COLO668 (cell line): Measurements from ENCODE around the gene POP4.

Source experiments
- DNase-seq: peaks from one replicate; lab custom pipeline; 2025; ENCODE audit not compliant: unreplicated experiment; lab: John Stamatoyannopoulos, UW

POP4 gene

DNA sequence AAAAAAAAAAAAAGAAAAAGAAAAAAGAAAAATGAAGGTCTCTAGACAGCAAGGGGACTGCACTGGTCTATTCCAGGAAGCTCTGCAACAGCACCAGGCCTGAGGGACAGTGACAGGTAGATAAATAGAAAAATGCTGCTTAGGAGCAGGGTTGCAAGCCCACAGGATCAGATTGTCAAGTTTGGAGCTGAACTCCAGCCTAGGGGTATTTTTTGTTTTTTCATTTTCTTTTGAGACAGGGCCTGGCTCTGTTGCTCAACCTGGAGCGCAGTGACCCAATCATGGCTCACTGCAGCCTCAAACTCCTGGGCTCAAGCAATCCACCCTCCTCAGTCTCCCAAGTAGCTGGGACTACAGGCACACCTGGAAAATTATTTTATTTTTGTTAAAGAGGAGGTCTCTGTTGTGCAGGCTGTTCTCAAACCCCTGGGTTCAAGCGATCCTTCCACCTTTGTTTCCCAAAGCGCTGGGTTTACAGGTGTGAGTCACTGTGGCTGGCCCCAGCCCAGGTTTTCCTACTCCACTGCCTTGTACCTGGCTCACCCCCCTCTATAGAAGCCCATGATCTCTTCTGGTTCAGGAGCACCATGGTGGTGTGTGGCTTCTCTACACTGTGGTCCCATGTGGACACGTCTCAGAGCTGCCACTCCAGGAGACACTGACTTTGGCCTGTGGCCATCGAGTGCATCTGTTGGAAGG is 23.9 kb downstream of the POP4 start:
- no peak for DNase-seq

- no peak for DNase-seq
These were observed 24.6 kb downstream of the POP4 start for GRCh38 chr19:29630655-29631054.

GRCh38 chr19:29631450-29631849 is 25.4 kb downstream of the POP4 start:
- no peak for DNase-seq

DNA sequence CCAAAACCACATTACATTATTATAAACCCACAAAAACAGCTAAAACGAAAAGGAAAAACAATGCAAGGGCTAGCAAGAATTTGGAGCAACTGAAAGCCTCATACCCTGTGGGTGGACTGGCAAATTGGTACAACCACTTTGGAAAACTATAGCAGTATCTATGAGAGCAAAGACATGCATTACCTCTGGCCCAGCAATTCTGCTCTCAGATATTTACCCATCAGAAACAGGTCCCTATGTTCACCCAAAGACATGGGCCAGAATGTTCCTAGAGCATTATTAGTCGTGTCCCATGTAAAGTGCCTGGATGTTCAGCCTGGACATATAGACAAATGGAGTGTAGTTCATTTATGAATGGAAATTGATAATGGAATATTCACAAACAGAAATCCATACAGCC is 27.9 kb downstream of the POP4 start:
- DNase-seq, result no peak

DNA sequence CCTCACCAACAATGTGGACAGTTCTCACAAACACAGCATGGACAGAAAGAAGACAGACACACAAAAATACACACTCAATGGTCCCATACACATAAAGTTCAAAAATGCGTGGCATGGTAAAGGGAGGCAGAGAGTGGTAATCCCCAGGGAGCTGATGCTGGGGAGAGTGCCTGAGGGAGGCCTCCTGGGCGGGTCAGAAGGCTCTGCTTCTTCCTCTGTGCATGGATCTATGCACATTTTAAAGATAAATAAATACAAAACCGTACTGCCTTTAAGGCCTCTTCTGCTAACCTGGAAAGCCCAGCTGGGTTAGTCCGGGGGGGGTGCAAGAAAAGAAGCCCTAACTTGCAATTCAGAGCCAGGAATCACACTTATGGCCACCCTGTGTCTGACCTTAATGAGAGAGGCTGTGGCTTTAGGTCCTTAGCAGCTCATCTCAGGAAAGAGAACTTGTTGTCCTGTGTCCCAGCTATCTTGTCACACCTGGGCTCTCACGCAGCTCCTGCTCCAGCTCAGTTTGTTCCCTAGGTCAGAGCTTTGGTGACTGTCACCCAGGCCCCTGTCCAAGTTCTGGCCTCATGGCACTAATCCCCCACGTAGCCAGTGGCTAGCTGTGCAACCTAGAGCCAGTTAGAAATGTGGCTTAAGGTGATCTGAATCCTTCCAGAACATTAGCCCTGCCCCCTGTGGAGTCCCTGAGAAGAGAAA is 28.5 kb downstream of the POP4 start:
- DNase-seq, result no peak

- no peak for DNase-seq
These were observed 29.9 kb downstream of the POP4 start for GRCh38 chr19:29635963-29636362.

DNA sequence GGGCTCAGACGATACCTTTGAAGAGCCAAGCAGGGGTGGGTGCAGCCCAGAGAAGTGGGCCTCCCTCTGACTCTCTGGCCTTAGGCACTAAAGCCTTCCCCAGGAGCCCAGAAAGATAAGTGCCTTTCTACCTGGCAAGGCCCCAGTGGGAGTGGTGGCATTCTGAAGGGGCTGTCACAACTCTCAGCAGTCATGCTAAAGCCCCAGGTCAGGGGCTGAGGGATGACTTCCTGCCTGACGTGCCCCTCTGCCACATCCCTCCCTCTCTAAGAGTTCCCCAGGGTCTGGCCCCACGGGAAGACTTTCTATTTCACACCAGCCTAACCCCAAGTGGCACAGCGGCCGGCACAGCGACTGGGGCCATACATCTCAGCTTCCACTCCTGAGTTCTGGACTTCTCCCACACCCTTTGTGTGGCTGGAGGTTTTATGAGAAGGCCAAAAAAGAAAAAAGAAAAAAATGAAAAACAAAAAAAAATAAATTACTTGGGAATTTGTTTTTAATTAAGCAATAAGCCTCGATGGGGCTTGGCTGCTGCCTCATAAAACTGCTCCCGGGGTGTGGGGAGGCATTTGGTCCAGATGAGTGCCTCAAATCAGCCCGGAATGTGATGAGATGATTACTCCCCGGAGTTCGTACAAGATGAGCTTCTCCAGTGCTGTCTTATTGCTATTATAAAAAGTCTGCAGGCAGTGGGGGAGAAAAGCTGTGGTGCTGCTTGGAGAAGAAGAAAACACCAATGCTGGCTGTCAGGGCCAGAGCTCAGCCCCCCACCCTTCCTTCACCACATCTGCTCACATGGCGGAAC is 30.7 kb downstream of the POP4 start:
- no peak for DNase-seq

DNA sequence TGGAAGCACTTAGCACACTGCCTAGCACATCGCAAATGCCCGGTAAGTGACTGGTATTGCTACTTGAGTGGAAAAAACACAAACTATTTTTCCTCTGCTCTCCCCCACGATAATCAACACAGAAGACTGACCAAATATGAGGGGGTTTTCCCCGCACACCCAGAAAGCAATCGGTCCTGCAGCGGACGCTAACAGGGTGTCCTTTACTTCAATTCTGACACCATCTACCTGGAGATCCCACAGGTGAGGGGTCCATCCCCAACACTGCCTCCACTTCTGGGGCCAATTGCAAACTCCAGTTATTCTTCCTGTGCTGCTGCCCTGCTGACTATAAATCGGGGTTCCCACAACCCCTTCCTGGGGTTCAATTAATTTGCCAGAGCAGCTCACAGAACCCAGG is 33.0 kb downstream of the POP4 start:
- no peak for DNase-seq

DNA sequence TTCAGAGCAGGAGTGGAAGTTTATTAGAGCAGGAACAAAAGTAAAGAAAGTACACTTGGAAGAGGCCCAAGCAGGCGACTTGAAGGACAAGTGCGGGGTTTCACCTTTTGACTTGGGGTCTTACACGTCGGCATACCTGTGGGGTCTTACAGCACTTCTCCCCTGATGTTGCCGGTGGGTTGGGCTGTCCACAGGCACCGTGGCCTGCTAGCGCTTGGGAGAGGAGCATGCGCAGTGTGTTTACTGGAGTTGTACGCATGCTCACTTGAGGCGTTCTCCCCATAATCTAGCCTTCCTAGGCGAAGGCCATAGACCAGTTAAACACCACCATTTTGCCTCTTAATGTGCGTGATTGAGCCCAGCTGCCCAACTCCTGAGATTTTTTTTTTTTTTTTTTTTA is 34.1 kb downstream of the POP4 start:
- DNase-seq, result no peak

DNA sequence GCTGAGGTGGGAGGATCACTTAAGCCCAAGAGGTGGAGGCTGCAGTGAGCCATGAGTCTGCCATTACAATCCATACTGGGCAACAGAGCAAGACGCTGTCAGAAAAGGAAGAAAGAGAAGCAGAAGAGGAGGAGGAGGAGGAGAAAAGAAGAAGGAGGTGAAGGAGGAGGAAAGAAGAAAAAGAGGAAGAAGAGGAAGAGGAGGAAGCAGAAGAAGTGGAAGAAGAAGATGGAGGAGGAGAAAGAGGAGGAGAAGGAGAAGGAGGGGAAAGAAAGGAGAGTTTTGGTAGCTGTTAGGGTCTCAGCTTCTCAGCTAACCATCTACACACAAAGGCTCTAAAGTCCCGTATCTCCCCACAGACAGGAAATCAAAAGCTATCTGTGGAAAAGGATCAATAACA is 35.5 kb downstream of the POP4 start:
- no peak for DNase-seq

DNA sequence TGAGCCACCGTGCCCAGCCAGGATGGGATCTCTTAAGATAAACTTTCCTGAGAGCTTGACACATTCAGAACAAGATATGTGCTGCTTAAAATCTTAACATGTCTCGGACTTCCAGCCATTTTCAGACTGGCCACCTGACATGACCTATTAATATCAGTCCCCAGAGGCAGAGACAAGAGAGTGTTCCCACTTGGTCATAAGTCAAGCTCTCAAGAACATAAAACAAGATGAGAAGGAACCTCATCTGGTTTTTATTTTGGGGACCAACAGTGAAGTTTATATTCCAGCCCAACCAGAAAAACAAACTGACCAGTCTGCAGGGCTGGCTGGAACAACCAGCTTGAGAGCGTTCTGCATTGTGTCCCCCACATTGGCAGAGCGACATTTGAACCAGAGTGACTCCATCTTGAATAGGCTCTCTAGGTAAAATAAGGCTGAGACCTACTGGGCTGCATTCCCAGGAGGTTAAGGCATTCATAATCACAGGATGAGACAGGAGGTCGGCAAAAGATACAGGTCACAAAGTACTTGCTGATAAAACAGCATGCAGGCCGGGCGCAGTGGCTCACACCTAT is 37.4 kb downstream of the POP4 start:
- DNase-seq, result no peak

- DNase-seq, result no peak
These were observed 38.1 kb downstream of the POP4 start for GRCh38 chr19:29644210-29644609.

- no peak for DNase-seq
These were observed 39.4 kb downstream of the POP4 start for GRCh38 chr19:29645491-29645867.

DNA sequence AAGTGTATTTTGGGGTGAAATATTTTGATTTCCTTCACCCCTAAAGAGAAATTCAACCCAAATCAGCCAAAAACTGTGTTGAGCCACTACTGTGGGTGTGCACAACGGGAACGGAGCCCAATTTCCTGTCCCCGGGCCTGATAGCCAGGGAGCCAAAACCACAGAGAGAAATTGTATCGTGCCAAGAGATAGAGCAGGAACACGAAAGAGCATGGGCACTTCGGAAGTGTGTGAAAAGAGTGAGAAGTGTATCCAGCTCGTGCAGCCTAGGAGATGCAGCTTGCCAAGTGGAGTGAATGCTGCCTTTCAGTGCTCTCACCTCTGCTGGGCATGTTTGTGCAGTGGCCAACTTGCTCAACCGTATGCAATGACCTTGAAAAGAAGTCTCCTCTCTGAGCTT is 39.8 kb downstream of the POP4 start:
- no peak for DNase-seq

GRCh38 chr19:29650772-29651387 is 44.8 kb downstream of the POP4 start:
- no peak for DNase-seq

- DNase-seq, result no peak
These were observed 45.7 kb downstream of the POP4 start for GRCh38 chr19:29651622-29652394.

GRCh38 chr19:29653398-29653797 is 47.3 kb downstream of the POP4 start:
- DNase-seq, result no peak

DNA sequence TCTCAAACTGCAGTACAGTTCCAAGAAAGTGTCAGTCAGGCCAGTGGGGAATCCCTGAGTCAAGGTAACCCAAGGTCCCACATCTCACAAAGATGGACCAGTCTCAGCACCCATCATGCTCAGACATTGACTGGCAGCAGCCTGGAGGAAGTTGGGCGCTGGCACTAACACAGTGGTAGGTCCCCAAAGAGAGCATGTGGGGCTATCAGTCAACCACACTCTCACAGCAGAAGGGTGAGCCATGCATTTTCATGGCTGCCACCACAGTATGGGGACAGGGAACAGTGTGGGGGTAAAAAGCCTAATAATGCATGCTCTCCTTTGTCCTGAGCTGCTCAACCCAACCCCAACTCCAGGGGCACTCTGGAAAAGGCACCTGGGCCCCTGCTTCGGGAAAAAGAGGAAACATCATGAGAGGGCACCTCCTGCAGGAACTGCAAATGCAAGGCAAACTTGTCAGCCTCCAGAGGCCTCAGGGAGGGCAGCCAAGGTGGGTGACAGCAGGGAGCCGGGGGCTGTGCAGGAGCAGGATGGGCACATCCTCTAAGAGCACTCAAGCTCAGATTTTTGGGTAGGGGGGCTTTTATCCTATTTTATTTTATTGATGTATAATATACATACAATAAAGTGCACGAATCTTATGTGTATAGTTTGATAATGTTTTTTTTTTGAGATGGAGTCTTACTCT is 49.7 kb downstream of the POP4 start:
- DNase-seq, result no peak

GRCh38 chr19:29658221-29658991 is 52.3 kb downstream of the POP4 start:
- DNase-seq, result no peak
